Measurements from ENCODE around the gene LRRC4. TPM values are rescaled to one million over a fixed set of nuclear protein-coding genes. Genes with fewer than 3 reads are reported as not detected.

Gene LRRC4
- total RNA-seq, 1 experiment from 2014 or later = 0.39 TPM

DNA sequence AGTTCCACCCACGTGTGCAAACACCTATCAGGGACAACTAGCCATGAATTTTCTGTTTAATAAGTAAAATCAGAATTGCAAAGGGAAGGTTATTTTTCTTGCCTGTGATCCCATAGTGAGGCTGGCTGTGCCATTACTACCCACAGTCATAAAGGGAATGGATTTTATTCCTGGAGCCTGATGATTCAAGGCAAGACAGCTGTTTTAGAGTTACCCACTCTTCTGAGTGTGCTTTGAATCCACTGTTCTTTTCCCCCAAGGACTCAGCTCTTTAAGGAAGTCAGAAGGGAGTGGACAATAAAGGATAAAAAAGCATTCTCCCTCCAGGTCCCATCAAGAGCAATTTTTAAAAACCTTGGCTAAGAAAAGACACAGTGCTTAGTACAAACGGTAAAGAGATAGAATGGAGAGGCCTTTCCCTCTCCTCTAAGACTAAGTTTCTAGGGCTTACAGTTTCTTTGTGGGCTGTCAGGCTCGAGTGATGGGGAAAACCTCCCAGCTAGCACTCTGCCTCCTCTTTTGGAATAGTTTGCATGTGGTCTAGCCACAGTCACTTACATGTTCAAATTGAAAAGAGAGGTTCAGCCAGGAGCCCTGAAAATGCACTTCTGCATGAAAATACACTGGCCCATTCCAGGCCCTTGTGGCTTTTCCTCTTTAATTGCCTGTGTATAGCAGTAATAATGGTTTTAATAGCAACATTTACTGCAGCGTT is 5.1 kb upstream of the LRRC4 start:
- Histone ChIP-seq H3K9me2 (ENCODE audit: insufficient read depth) (no peaks in the 10 kb centered on the region), H2AFZ (no peak overlapping the region), H3K4me2 (no peak overlapping the region), H3K79me2 (ENCODE audit: low read depth) (no peaks in the 10 kb centered on the region), H3K36me3 (ENCODE audit: low read depth) (no peaks in the 10 kb centered on the region), H3K27ac (no peak overlapping the region), H3K27me3 (ENCODE audit: insufficient read depth, low read depth) (no peaks in the 10 kb centered on the region), H3F3A (ENCODE audit: insufficient read depth, low read depth) (no peaks in the 10 kb centered on the region), H3K4me1 (replicated peaks; ENCODE audit: insufficient read depth) (no peaks in the 10 kb centered on the region), H3K9me3 (ENCODE audit: insufficient read depth, low read depth) (no peaks in the 10 kb centered on the region), H3K4me3 (no peak overlapping the region), H4K20me1 (ENCODE audit: insufficient read depth) (no peaks in the 10 kb centered on the region)
- POLR2A ChIA-PET (ENCODE audit: unreplicated experiment) = interaction anchor here (0.7 kb wide), 1 partner anchor 16 kb away, joined by 3 read pairs; no protein-coding TSS in a partner anchor
- no TSS peak for BruUV-seq (replicated peaks)
- DNase-seq = no peak
- intact Hi-C loops (cut with micrococcal nuclease; ENCODE audit: unreplicated experiment) = no loop called here
- CTCF ChIA-PET = interaction anchor here (0.6 kb wide), 1 partner anchor 173 kb away, joined by 4 read pairs; no protein-coding TSS in a partner anchor
- TF ChIP-seq, protein P1, sequence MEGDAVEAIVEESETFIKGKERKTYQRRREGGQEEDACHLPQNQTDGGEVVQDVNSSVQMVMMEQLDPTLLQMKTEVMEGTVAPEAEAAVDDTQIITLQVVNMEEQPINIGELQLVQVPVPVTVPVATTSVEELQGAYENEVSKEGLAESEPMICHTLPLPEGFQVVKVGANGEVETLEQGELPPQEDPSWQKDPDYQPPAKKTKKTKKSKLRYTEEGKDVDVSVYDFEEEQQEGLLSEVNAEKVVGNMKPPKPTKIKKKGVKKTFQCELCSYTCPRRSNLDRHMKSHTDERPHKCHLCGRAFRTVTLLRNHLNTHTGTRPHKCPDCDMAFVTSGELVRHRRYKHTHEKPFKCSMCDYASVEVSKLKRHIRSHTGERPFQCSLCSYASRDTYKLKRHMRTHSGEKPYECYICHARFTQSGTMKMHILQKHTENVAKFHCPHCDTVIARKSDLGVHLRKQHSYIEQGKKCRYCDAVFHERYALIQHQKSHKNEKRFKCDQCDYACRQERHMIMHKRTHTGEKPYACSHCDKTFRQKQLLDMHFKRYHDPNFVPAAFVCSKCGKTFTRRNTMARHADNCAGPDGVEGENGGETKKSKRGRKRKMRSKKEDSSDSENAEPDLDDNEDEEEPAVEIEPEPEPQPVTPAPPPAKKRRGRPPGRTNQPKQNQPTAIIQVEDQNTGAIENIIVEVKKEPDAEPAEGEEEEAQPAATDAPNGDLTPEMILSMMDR (conservative IDR thresholded peaks at IDR 0.05) = no peak
- no peak for TF ChIP-seq EZH2 (IDR thresholded peaks at IDR 0.05; ENCODE audit: low read depth)

DNA sequence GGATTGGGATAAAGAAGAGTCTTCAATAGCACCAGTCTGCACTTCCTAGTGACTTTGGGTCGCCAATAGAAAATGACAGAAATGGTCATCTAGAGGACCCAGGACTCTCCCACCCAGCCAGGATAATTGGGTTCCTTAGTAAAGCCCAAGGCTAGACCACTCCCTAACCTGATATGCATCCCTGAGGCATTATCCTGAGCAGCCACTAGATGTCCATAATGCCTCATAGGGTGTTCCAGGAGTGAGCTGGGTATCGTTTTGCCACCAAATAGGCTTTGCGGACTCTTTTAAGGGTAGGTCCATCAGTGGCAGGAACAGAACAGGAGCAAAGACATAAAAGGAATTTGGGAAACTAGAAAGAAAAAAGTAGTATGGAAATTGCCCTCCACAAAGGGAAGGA is 4.5 kb upstream of the LRRC4 start:
- Histone ChIP-seq H2AFZ (no peak overlapping the region), H3K79me2 (ENCODE audit: low read depth) (no peaks in the 10 kb centered on the region), H3K27ac (no peak overlapping the region), H3K4me2 (no peak overlapping the region), H3K4me1 (replicated peaks; ENCODE audit: insufficient read depth) (no peaks in the 10 kb centered on the region), H3K9me2 (ENCODE audit: insufficient read depth) (no peaks in the 10 kb centered on the region), H3K27me3 (ENCODE audit: insufficient read depth, low read depth) (no peaks in the 10 kb centered on the region), H3K9me3 (ENCODE audit: insufficient read depth, low read depth) (no peaks in the 10 kb centered on the region), H3K36me3 (ENCODE audit: low read depth) (no peaks in the 10 kb centered on the region), H3F3A (ENCODE audit: insufficient read depth, low read depth) (no peaks in the 10 kb centered on the region), H3K4me3 (no peak overlapping the region), H4K20me1 (ENCODE audit: insufficient read depth) (no peaks in the 10 kb centered on the region)
- BruUV-seq (replicated peaks) = no TSS peak
- ChIA-PET CTCF (interaction anchor here (0.6 kb wide), 1 partner anchor 174 kb away, joined by 4 read pairs; no protein-coding TSS in a partner anchor), POLR2A (ENCODE audit: unreplicated experiment) (interaction anchor here (0.6 to 0.7 kb wide), 2 partner anchors 17 to 46 kb away, joined by 3 to 4 read pairs; no protein-coding TSS in a partner anchor)
- intact Hi-C loops (cut with micrococcal nuclease; ENCODE audit: unreplicated experiment) = loop anchor here (2.0 kb wide), 1 partner anchor 173 kb away; no protein-coding TSS in a partner anchor
- DNase-seq = no peak
- TF ChIP-seq, protein P1 (conservative IDR thresholded peaks at IDR 0.05) = no peak
- no peak for TF ChIP-seq EZH2 (IDR thresholded peaks at IDR 0.05; ENCODE audit: low read depth)

DNA sequence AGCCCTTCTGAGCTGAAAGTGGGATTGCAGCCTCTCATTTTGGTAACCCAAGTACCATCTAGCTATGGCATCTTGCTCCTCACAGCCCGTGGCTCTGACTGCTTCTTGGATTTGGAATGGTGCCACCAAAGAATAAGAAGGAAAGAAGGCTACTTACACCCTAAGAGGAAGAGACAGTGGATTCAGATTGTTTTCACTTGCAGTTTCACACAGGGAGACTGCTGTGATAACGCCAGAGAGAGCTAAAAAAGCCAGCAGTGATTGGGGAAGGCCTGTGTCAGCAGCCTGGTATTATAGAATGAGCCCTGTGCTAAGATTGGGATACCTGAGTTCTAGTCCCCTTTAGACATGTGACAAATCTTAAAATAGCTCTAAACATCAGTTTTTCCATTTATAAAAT is 3.6 kb upstream of the LRRC4 start:
- H3K9me3 ChIP-seq (ENCODE audit: insufficient read depth, low read depth) = no peaks in the 10 kb centered on the region
- H4K20me1 ChIP-seq (ENCODE audit: insufficient read depth) = no peaks in the 10 kb centered on the region
- no peaks in the 10 kb centered on the region for H3K79me2 ChIP-seq (ENCODE audit: low read depth)
- ChIA-PET POLR2A (ENCODE audit: unreplicated experiment) (no interaction called here), CTCF (interaction anchor here (1.1 kb wide), 1 partner anchor 10 kb away, joined by 4 read pairs; no protein-coding TSS in a partner anchor)
- no peaks in the 10 kb centered on the region for H3K36me3 ChIP-seq (ENCODE audit: low read depth)
- no peak overlapping the region for H3K4me3 ChIP-seq
- intact Hi-C loops (cut with micrococcal nuclease; ENCODE audit: unreplicated experiment) = loop anchor here (2.0 kb wide), 1 partner anchor 174 kb away; no protein-coding TSS in a partner anchor
- no peaks in the 10 kb centered on the region for H3K4me1 ChIP-seq (replicated peaks; ENCODE audit: insufficient read depth)
- no peaks in the 10 kb centered on the region for H3F3A ChIP-seq (ENCODE audit: insufficient read depth, low read depth)
- no TSS peak for BruUV-seq (replicated peaks)
- H3K27me3 ChIP-seq (ENCODE audit: insufficient read depth, low read depth) = no peaks in the 10 kb centered on the region
- no peak for DNase-seq
- no peaks in the 10 kb centered on the region for H3K9me2 ChIP-seq (ENCODE audit: insufficient read depth)
- H3K27ac ChIP-seq = no peak overlapping the region
- H2AFZ ChIP-seq = no peak overlapping the region
- TF ChIP-seq, protein P1 (conservative IDR thresholded peaks at IDR 0.05) = no peak
- TF ChIP-seq EZH2 (IDR thresholded peaks at IDR 0.05; ENCODE audit: low read depth) = no peak
- H3K4me2 ChIP-seq = no peak overlapping the region
